Measurements from ENCODE around the gene TSC22D4.

GRCh38 chr7:100435401-100436304 lies 43.4 kb downstream of the TSC22D4 start:
- no peak for TF ChIP-seq POLR2AphosphoS5 (IDR thresholded peaks at IDR 0.05)
- no peak for TF ChIP-seq EP300 (IDR thresholded peaks at IDR 0.05)
- TF ChIP-seq CTCF (IDR thresholded peaks at IDR 0.05), result no peak
